ENCODE measurements around the gene RAB10. TPM values are rescaled to one million over a fixed set of nuclear protein-coding genes. Genes with fewer than 3 reads are reported as not detected.

RAB10 gene
- polyA plus RNA-seq, 1 donor (not counting 4 experiments of a cell fraction or from before 2014, with no cell fraction given), result 252 TPM

DNA sequence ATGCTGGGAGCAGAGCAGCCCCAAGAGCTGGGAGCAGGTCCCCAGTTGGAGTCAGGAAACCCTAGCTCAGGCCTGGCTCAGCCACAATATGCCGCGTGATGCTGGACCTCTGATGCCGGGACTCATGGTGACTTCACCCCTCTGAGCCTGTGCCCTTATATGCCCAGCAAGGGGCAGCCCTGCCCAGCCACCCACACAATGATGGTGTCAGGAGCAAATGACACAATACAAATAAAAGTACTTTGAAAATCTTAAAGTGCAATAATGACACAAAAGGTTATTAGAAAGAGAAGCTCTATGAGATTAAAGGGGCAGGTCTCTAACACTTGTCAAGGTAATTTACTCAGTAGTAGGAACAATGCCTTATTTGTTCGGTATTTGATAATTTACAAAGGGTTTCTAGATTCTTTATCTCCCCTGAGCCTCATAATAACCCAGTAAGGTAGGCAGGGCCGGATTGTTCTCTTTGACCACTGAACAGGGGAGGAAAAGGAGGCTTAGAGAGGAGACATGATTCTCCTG is 33.3 kb upstream of the RAB10 start:
- H3K9me3 ChIP-seq (ENCODE audit: control insufficient read depth, low read depth, low read length), result no peaks in the 10 kb centered on the region
- no peak for FAIRE-seq
- no peaks in the 10 kb centered on the region for H4K20me1 ChIP-seq (ENCODE audit: control insufficient read depth, extremely low read depth, insufficient read depth, low read length)
- H3K4me2 ChIP-seq (ENCODE audit: control insufficient read depth, extremely low read depth, insufficient read depth, low read depth, low read length), result no peak overlapping the region
- H3K4me1 ChIP-seq (ENCODE audit: control insufficient read depth, extremely low read depth, insufficient read depth, low read length), result peaks cover 33% of the 10 kb centered on the region
- H3K79me2 ChIP-seq (ENCODE audit: control insufficient read depth, insufficient read depth, low read length), result no peaks in the 10 kb centered on the region
- dilution Hi-C loops (cut with MboI; ENCODE audit: extremely low pct_ligation_motif_present, low sequenced_read_pairs), result no loop called here
- no peaks in the 10 kb centered on the region for H3K36me3 ChIP-seq (ENCODE audit: control insufficient read depth in 2 of 2, extremely low read depth in 1 of 2, insufficient read depth in 2 of 2, low read length in 2 of 2)
- H3K9me1 ChIP-seq (ENCODE audit: control insufficient read depth, extremely low read depth, insufficient read depth, low read length), result no peaks in the 10 kb centered on the region
- H3K27ac ChIP-seq (ENCODE audit: control insufficient read depth, insufficient read depth, low read length), result no peak overlapping the region
- H3K4me3 ChIP-seq (ENCODE audit: control insufficient read depth in 2 of 3, extremely low read depth in 1 of 3, insufficient read depth in 2 of 3, low read depth in 1 of 3, low read length in 3 of 3), result no peak overlapping the region
- H3K9ac ChIP-seq (ENCODE audit: control insufficient read depth, extremely low read depth, insufficient read depth, low read length), result no peak overlapping the region
- H3K27me3 ChIP-seq (ENCODE audit: control insufficient read depth, extremely low read depth, insufficient read depth, low read length), result no peaks in the 10 kb centered on the region
- DNase-seq (ENCODE audit: low read depth, low spot score), result no peak
- no peak overlapping the region for H2AFZ ChIP-seq (ENCODE audit: control insufficient read depth, low read length)
- TF ChIP-seq CTCF (optimal IDR thresholded peaks at IDR 0.05 in 1 of 3, IDR thresholded peaks at IDR 0.05 in 1 of 3, conservative IDR thresholded peaks at IDR 0.05 in 1 of 3; ENCODE audit: extremely low read depth in 1 of 3, insufficient read depth in 2 of 3, low read length in 3 of 3) (no peak), EZH2 (IDR thresholded peaks at IDR 0.05; ENCODE audit: low read length) (no peak)

GRCh38 chr2:26001743-26002351 is 32.0 kb upstream of the RAB10 start:
- peaks cover 33% of the 10 kb centered on the region for H3K4me1 ChIP-seq (ENCODE audit: control insufficient read depth, extremely low read depth, insufficient read depth, low read length)
- no peaks in the 10 kb centered on the region for H4K20me1 ChIP-seq (ENCODE audit: control insufficient read depth, extremely low read depth, insufficient read depth, low read length)
- peak overlapping the region; percentile 18 for H2AFZ ChIP-seq (ENCODE audit: control insufficient read depth, low read length)
- no peaks in the 10 kb centered on the region for H3K9me3 ChIP-seq (ENCODE audit: control insufficient read depth, low read depth, low read length)
- no peak overlapping the region for H3K4me3 ChIP-seq (ENCODE audit: control insufficient read depth in 2 of 3, extremely low read depth in 1 of 3, insufficient read depth in 2 of 3, low read depth in 1 of 3, low read length in 3 of 3)
- no peak overlapping the region for H3K4me2 ChIP-seq (ENCODE audit: control insufficient read depth, extremely low read depth, insufficient read depth, low read depth, low read length)
- H3K9ac ChIP-seq (ENCODE audit: control insufficient read depth, extremely low read depth, insufficient read depth, low read length), result peak overlapping the region; percentile 4
- H3K27me3 ChIP-seq (ENCODE audit: control insufficient read depth, extremely low read depth, insufficient read depth, low read length), result no peaks in the 10 kb centered on the region
- no peak for FAIRE-seq
- TF ChIP-seq EZH2 (IDR thresholded peaks at IDR 0.05; ENCODE audit: low read length), result no peak
- no peak for TF ChIP-seq CTCF (optimal IDR thresholded peaks at IDR 0.05 in 1 of 3, IDR thresholded peaks at IDR 0.05 in 1 of 3, conservative IDR thresholded peaks at IDR 0.05 in 1 of 3; ENCODE audit: extremely low read depth in 1 of 3, insufficient read depth in 2 of 3, low read length in 3 of 3)
- peak overlapping the region; percentile 16 for H3K27ac ChIP-seq (ENCODE audit: control insufficient read depth, insufficient read depth, low read length)
- no peaks in the 10 kb centered on the region for H3K9me1 ChIP-seq (ENCODE audit: control insufficient read depth, extremely low read depth, insufficient read depth, low read length)
- dilution Hi-C loops (cut with MboI; ENCODE audit: extremely low pct_ligation_motif_present, low sequenced_read_pairs), result no loop called here
- H3K36me3 ChIP-seq (ENCODE audit: control insufficient read depth in 2 of 2, extremely low read depth in 1 of 2, insufficient read depth in 2 of 2, low read length in 2 of 2), result no peaks in the 10 kb centered on the region
- no peaks in the 10 kb centered on the region for H3K79me2 ChIP-seq (ENCODE audit: control insufficient read depth, insufficient read depth, low read length)
- DNase-seq (ENCODE audit: low read depth, low spot score), result no peak

All from keratinocyte (primary cell).